ENCODE results near the gene RFX7.

RFX7 gene

DNA sequence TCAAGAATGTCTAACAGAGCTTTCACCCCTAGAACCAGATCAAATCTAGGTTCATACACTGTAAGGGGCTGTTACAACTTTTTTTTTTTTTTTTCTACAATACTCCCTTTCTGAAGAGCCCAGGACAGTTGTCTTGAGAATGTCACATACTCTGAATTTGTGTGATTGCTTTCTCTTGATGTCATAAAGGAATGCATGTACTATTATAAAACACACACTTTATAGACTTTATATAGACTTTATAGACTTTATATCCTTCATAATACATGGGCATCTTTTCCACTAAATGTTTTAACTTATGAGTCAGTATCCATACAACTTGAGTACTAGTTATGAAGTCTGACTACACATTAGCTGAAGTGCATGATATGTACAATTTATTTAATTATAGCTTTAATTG lies 26.3 kb downstream of the RFX7 start:
- Histone ChIP-seq H3K79me2 (ENCODE audit: insufficient read depth, low read length) (peaks cover 59% of the 10 kb centered on the region), H3K27me3 (ENCODE audit: insufficient read depth, low read length, poor library complexity, severe bottlenecking) (no peaks in the 10 kb centered on the region), H3K4me3 (ENCODE audit: low read length, poor library complexity, severe bottlenecking) (no peak overlapping the region), H2AFZ (ENCODE audit: low read length) (no peak overlapping the region), H3K4me2 (ENCODE audit: low read depth, low read length, poor library complexity, severe bottlenecking) (no peak overlapping the region), H3K9ac (ENCODE audit: low read depth, low read length, poor library complexity, severe bottlenecking) (no peak overlapping the region), H3F3A (ENCODE audit: low read depth) (no peaks in the 10 kb centered on the region), H3K4me1 (ENCODE audit: insufficient read depth, low read length, poor library complexity, severe bottlenecking) (no peaks in the 10 kb centered on the region), H3K36me3 (ENCODE audit: insufficient read depth, low read length) (peaks cover 9% of the 10 kb centered on the region), H4K20me1 (ENCODE audit: insufficient read depth, low read length, poor library complexity, severe bottlenecking) (no peaks in the 10 kb centered on the region), H3K9me2 (replicated peaks; ENCODE audit: low read depth, low read length) (no peaks in the 10 kb centered on the region), H3K9me3 (ENCODE audit: insufficient read depth, low read depth, low read length) (peaks cover 7% of the 10 kb centered on the region; the same call in 1 of the 2 replicates)
- TF ChIP-seq, protein P1, sequence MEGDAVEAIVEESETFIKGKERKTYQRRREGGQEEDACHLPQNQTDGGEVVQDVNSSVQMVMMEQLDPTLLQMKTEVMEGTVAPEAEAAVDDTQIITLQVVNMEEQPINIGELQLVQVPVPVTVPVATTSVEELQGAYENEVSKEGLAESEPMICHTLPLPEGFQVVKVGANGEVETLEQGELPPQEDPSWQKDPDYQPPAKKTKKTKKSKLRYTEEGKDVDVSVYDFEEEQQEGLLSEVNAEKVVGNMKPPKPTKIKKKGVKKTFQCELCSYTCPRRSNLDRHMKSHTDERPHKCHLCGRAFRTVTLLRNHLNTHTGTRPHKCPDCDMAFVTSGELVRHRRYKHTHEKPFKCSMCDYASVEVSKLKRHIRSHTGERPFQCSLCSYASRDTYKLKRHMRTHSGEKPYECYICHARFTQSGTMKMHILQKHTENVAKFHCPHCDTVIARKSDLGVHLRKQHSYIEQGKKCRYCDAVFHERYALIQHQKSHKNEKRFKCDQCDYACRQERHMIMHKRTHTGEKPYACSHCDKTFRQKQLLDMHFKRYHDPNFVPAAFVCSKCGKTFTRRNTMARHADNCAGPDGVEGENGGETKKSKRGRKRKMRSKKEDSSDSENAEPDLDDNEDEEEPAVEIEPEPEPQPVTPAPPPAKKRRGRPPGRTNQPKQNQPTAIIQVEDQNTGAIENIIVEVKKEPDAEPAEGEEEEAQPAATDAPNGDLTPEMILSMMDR (conservative IDR thresholded peaks at IDR 0.05; ENCODE audit: low read length): no peak
- no peak for TF ChIP-seq EZH2phosphoT487 (IDR thresholded peaks at IDR 0.05; ENCODE audit: borderline replicate concordance)

DNA sequence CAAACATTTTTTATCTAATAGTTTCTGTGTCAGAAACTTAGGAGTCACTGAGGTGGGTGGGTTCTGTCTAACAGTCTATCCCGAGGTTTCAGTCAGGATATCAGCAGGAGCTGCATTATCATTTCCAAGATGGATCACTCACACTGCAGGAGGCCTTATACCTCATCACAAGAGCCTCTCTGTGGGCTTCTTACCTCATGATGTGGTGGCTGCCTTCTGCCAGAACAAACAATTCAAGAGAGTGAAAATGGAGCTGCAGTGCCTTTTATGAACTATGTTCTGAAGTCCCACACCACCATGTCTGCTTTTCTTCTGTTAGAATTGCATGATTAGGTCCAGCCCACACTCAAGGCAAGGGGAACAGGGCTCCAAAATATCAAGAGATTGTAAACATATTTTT lies 27.9 kb downstream of the RFX7 start:
- Histone ChIP-seq H3K36me3 (ENCODE audit: insufficient read depth, low read length) (peaks cover 14% of the 10 kb centered on the region), H3K9ac (ENCODE audit: low read depth, low read length, poor library complexity, severe bottlenecking) (no peak overlapping the region), H2AFZ (ENCODE audit: low read length) (no peak overlapping the region), H4K20me1 (ENCODE audit: insufficient read depth, low read length, poor library complexity, severe bottlenecking) (no peaks in the 10 kb centered on the region), H3F3A (ENCODE audit: low read depth) (no peaks in the 10 kb centered on the region), H3K27me3 (ENCODE audit: insufficient read depth, low read length, poor library complexity, severe bottlenecking) (no peaks in the 10 kb centered on the region), H3K4me2 (ENCODE audit: low read depth, low read length, poor library complexity, severe bottlenecking) (no peak overlapping the region), H3K4me1 (ENCODE audit: insufficient read depth, low read length, poor library complexity, severe bottlenecking) (no peaks in the 10 kb centered on the region), H3K9me2 (replicated peaks; ENCODE audit: low read depth, low read length) (no peaks in the 10 kb centered on the region), H3K79me2 (ENCODE audit: insufficient read depth, low read length) (peaks cover 62% of the 10 kb centered on the region), H3K4me3 (ENCODE audit: low read length, poor library complexity, severe bottlenecking) (no peak overlapping the region), H3K9me3 (ENCODE audit: insufficient read depth, low read depth, low read length) (peaks cover 8% of the 10 kb centered on the region; the same call in 1 of the 2 replicates)
- TF ChIP-seq, protein P1 (conservative IDR thresholded peaks at IDR 0.05; ENCODE audit: low read length): no peak
- TF ChIP-seq EZH2phosphoT487 (IDR thresholded peaks at IDR 0.05; ENCODE audit: borderline replicate concordance): no peak

DNA sequence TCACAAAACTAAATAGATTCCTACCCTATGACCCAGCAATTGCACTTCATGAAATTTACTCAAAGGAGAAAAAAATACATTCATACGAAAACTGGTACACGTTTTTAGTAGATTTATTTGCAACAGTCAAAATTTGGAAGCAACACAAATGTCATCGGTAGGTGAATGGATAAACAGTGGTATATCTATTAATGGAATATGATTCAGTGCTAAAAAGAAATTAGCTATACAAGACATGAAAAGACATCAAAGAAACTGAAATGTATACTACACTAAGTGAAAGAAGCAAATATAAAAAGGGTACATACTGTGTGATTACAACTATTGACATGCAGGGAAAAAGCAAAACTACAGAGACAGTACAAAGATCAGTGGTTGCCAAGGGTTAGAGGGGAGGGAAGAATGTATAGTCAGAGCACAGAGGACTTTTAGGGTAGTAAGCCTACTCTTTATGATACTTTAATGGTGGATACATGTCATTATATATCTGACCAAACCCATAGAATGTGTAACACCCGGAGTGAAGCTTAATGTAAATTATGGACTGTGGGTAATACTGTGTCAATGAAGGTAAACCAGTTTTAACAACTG lies 31.6 kb downstream of the RFX7 start:
- peaks cover 8% of the 10 kb centered on the region; the same call in 1 of the 2 replicates for H3K9me3 ChIP-seq (ENCODE audit: insufficient read depth, low read depth, low read length)
- peaks cover 14% of the 10 kb centered on the region; the same call in 1 of the 2 replicates for H3K36me3 ChIP-seq (ENCODE audit: insufficient read depth, low read length)
- H3K9me2 ChIP-seq (replicated peaks; ENCODE audit: low read depth, low read length): no peaks in the 10 kb centered on the region
- no peak overlapping the region for H3K4me3 ChIP-seq (ENCODE audit: low read length, poor library complexity, severe bottlenecking)
- TF ChIP-seq EZH2phosphoT487 (IDR thresholded peaks at IDR 0.05; ENCODE audit: borderline replicate concordance): no peak
- TF ChIP-seq, protein P1 (conservative IDR thresholded peaks at IDR 0.05; ENCODE audit: low read length): no peak
- H3K4me2 ChIP-seq (ENCODE audit: low read depth, low read length, poor library complexity, severe bottlenecking): no peak overlapping the region
- H2AFZ ChIP-seq (ENCODE audit: low read length): no peak overlapping the region
- no peak overlapping the region for H3K9ac ChIP-seq (ENCODE audit: low read depth, low read length, poor library complexity, severe bottlenecking)
- H3K79me2 ChIP-seq (ENCODE audit: insufficient read depth, low read length): peaks cover 77% of the 10 kb centered on the region
- H3K4me1 ChIP-seq (ENCODE audit: insufficient read depth, low read length, poor library complexity, severe bottlenecking): peaks cover 12% of the 10 kb centered on the region
- no peaks in the 10 kb centered on the region for H3K27me3 ChIP-seq (ENCODE audit: insufficient read depth, low read length, poor library complexity, severe bottlenecking)
- H3F3A ChIP-seq (ENCODE audit: low read depth): no peaks in the 10 kb centered on the region
- H4K20me1 ChIP-seq (ENCODE audit: insufficient read depth, low read length, poor library complexity, severe bottlenecking): peaks cover 24% of the 10 kb centered on the region

Measured in Loucy (cell line).